ENCODE measurements around the gene SNTG2.

DNA sequence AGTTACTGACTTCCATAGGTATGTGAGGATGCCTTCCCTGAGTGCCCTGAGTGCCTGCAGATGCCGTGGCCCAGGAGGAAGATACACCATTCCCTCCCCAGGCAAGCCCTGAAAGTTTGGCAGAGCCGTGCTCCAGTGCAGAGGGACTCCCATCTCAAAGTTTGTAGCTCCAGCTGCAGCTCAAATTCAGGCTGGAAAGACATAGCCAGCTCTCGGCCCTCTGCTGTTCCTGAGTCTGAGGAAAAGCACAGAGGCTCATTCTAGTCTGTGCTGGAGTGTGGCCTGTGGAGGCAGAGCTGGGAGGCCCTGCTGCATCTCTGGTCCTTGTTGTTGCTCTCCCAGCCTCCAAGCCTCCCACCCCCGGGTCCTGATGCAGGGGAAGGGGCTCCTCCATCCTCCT, 446.7 kb downstream of the SNTG2 start:
- TF ChIP-seq CTCF (IDR thresholded peaks at IDR 0.05) (no peak), POLR2A (IDR thresholded peaks at IDR 0.05) (no peak)

All from tibial nerve (tissue), 3 donors.